Fibroblast of pulmonary artery (primary cell): ENCODE results near the gene LRRC57.

Source experiments
- DNase-seq: peaks from one replicate; pipeline ENCODE4 v3.0.0-alpha.2; 2010; ENCODE audit warnings: low read depth
- H3K4me3 ChIP-seq: replicated peaks from 2 replicates; pipeline ENCODE4 v1.5.1; 2011; ENCODE audit warnings: low read depth, mild to moderate bottlenecking, control low read depth, low read length, moderate library complexity
- TF ChIP-seq, protein P1 (sequence below): IDR thresholded peaks from 2 replicates; pipeline ENCODE4 v1.5.1; 2011; ENCODE audit warnings: mild to moderate bottlenecking, control low read depth, low read length, inconsistent platforms; ENCODE audit errors: missing control alignments

LRRC57 gene

GRCh38 chr15:42590619-42591237, 42.1 kb upstream of the LRRC57 start:
- TF ChIP-seq, protein P1, sequence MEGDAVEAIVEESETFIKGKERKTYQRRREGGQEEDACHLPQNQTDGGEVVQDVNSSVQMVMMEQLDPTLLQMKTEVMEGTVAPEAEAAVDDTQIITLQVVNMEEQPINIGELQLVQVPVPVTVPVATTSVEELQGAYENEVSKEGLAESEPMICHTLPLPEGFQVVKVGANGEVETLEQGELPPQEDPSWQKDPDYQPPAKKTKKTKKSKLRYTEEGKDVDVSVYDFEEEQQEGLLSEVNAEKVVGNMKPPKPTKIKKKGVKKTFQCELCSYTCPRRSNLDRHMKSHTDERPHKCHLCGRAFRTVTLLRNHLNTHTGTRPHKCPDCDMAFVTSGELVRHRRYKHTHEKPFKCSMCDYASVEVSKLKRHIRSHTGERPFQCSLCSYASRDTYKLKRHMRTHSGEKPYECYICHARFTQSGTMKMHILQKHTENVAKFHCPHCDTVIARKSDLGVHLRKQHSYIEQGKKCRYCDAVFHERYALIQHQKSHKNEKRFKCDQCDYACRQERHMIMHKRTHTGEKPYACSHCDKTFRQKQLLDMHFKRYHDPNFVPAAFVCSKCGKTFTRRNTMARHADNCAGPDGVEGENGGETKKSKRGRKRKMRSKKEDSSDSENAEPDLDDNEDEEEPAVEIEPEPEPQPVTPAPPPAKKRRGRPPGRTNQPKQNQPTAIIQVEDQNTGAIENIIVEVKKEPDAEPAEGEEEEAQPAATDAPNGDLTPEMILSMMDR, result no peak
- no peak overlapping the region for H3K4me3 ChIP-seq
- no peak for DNase-seq

- TF ChIP-seq, protein P1, result no peak
- H3K4me3 ChIP-seq, result no peak overlapping the region
- no peak for DNase-seq
Measured at GRCh38 chr15:42584031-42584765, 35.6 kb upstream of the LRRC57 start.

GRCh38 chr15:42582569-42583375, 34.2 kb upstream of the LRRC57 start:
- TF ChIP-seq, protein P1, result no peak
- DNase-seq, result no peak
- H3K4me3 ChIP-seq, result no peak overlapping the region

DNA sequence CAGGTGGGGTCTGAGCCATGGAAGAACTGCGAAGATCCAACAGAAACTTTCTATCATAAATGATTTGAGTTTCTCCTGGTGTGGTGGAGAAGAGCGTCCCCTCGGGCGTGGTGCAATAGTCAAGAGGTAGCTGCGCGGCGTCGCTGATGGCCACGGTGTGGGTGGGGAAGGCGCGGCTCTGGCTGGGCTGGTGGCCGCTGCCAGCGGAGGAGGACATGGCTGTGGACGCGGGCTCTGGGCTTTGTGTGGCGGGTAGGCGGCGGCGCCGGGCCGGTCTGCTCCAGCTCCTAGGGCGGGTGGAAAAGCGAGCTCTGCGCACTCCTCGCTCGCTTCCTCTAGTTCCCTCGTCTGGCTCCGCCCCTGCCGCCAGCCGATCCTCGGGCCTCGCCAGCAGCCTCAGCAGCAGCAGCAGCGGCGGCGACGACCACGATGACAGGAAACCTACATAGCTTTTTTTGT, 32.7 kb upstream of the LRRC57 start:
- peak overlapping the region; percentile 53 for H3K4me3 ChIP-seq
- peak; percentile 70 for DNase-seq
- TF ChIP-seq, protein P1, result no peak

DNA sequence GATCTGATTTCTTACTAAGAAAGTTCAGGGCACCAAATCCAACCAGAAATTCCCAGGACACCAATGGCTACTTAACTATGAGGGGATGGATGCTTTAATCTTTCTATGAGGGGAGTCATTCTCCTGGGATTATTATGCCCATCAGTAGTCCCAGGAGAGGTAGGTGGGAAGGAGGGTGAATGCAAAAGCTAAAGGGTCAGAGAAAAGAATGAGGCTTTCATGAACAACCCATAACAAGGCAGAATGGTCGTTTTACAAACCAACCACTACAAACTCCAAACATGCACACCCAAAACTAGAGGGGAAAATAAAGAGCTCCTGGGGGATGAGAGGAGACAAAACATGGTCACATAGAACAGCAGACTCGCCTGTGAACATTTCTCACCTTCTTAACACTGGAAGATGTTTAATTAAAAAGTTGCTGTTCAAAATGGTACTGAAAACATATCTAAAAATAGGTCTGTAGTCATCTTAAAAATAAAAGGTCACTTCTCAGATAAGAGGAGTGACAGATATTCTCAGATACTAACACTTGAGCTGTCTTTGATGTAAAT, 30.5 kb upstream of the LRRC57 start:
- TF ChIP-seq, protein P1, result no peak
- no peak for DNase-seq
- H3K4me3 ChIP-seq, result no peak overlapping the region

GRCh38 chr15:42577514-42578031, 29.0 kb upstream of the LRRC57 start:
- H3K4me3 ChIP-seq, result peak overlapping the region; percentile 8
- peak; percentile 60 for DNase-seq
- TF ChIP-seq, protein P1, result no peak
